SK-N-SH (cell line): ENCODE data around the gene FAM219A.

Experiments
- EP300 ChIP-seq, 2 experiments: IDR thresholded peaks; 2 replicates each; pipeline versions ENCODE4 v1.4.0 to v1.6.1; 2012; ENCODE audit warnings: borderline replicate concordance in 1 of 2, low read depth in 1 of 2, low read length in 1 of 2
- EZH2phosphoT487 ChIP-seq: fragments of 200-600 bp; sonication (generic); IDR thresholded peaks from 2 replicates; pipeline ENCODE4 v1.6.1; 2017; ENCODE audit warnings: low read depth, mixed run types, mild to moderate bottlenecking, antibody characterized with exemption, moderate library complexity, borderline replicate concordance
- FOXJ3 ChIP-seq: sonication (generic); formaldehyde crosslinking; IDR thresholded peaks from 2 replicates; pipeline ENCODE4 v1.5.1; 2020; ENCODE audit warnings: mild to moderate bottlenecking, missing genetic modification reagents
- GABPA ChIP-seq: IDR thresholded peaks from 2 replicates; pipeline ENCODE4 v1.4.0; 2012; ENCODE audit warnings: low read depth, mild to moderate bottlenecking
- MEF2A ChIP-seq: IDR thresholded peaks from 2 replicates; pipeline ENCODE4 v1.4.0; 2012; ENCODE audit warnings: low read depth, borderline replicate concordance
- NRF1 ChIP-seq: IDR thresholded peaks from 2 replicates; pipeline ENCODE4 v1.6.1; 2012; ENCODE audit warnings: low read depth, mild to moderate bottlenecking, low read length
- POLR2AphosphoS5 ChIP-seq: IDR thresholded peaks from 2 replicates; pipeline ENCODE4 v1.6.1; 2012; ENCODE audit warnings: low read depth, low read length
- RAD21 ChIP-seq: IDR thresholded peaks from 2 replicates; pipeline ENCODE4 v1.6.1; 2012; ENCODE audit warnings: mild to moderate bottlenecking, low read length
- RFX5 ChIP-seq: IDR thresholded peaks from 2 replicates; pipeline ENCODE4 v1.6.1; 2012; ENCODE audit warnings: mild to moderate bottlenecking, improper control_type of control experiment, low read length
- YY1 ChIP-seq: IDR thresholded peaks from 2 replicates; pipeline ENCODE4 v1.4.0; 2012; ENCODE audit warnings: low read depth, mild to moderate bottlenecking
- TF ChIP-seq, protein P1 (sequence below): fragments of 200-600 bp; sonication (generic); IDR thresholded peaks from 2 replicates; pipeline ENCODE4 v1.6.1; 2017; ENCODE audit warnings: antibody characterized with exemption, mild to moderate bottlenecking, moderate library complexity
- TF ChIP-seq, protein P2 (sequence below): IDR thresholded peaks from 2 replicates; pipeline ENCODE4 v1.6.1; 2012; ENCODE audit warnings: mild to moderate bottlenecking, low read depth, low read length, moderate library complexity

GRCh38 chr9:34382054-34382453 lies 76.3 kb downstream of the FAM219A start:
- TF ChIP-seq POLR2AphosphoS5: no peak
- TF ChIP-seq, protein P1, sequence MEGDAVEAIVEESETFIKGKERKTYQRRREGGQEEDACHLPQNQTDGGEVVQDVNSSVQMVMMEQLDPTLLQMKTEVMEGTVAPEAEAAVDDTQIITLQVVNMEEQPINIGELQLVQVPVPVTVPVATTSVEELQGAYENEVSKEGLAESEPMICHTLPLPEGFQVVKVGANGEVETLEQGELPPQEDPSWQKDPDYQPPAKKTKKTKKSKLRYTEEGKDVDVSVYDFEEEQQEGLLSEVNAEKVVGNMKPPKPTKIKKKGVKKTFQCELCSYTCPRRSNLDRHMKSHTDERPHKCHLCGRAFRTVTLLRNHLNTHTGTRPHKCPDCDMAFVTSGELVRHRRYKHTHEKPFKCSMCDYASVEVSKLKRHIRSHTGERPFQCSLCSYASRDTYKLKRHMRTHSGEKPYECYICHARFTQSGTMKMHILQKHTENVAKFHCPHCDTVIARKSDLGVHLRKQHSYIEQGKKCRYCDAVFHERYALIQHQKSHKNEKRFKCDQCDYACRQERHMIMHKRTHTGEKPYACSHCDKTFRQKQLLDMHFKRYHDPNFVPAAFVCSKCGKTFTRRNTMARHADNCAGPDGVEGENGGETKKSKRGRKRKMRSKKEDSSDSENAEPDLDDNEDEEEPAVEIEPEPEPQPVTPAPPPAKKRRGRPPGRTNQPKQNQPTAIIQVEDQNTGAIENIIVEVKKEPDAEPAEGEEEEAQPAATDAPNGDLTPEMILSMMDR: no peak
- TF ChIP-seq YY1: no peak
- TF ChIP-seq MEF2A: no peak
- no peak for TF ChIP-seq RAD21
- TF ChIP-seq GABPA: no peak
- no peak for TF ChIP-seq RFX5
- no peak for TF ChIP-seq NRF1
- TF ChIP-seq, protein P2, sequence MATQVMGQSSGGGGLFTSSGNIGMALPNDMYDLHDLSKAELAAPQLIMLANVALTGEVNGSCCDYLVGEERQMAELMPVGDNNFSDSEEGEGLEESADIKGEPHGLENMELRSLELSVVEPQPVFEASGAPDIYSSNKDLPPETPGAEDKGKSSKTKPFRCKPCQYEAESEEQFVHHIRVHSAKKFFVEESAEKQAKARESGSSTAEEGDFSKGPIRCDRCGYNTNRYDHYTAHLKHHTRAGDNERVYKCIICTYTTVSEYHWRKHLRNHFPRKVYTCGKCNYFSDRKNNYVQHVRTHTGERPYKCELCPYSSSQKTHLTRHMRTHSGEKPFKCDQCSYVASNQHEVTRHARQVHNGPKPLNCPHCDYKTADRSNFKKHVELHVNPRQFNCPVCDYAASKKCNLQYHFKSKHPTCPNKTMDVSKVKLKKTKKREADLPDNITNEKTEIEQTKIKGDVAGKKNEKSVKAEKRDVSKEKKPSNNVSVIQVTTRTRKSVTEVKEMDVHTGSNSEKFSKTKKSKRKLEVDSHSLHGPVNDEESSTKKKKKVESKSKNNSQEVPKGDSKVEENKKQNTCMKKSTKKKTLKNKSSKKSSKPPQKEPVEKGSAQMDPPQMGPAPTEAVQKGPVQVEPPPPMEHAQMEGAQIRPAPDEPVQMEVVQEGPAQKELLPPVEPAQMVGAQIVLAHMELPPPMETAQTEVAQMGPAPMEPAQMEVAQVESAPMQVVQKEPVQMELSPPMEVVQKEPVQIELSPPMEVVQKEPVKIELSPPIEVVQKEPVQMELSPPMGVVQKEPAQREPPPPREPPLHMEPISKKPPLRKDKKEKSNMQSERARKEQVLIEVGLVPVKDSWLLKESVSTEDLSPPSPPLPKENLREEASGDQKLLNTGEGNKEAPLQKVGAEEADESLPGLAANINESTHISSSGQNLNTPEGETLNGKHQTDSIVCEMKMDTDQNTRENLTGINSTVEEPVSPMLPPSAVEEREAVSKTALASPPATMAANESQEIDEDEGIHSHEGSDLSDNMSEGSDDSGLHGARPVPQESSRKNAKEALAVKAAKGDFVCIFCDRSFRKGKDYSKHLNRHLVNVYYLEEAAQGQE: no peak
- no peak for TF ChIP-seq EP300 (IDR thresholded peaks at IDR 0.05; ENCODE audit: borderline replicate concordance in 1 of 2, low read depth in 1 of 2, low read length in 1 of 2)
- TF ChIP-seq FOXJ3: no peak
- TF ChIP-seq EZH2phosphoT487: no peak
